Keratinocyte (primary cell): Measurements from ENCODE around the gene CCDC3. TPM values are rescaled to one million over a fixed set of nuclear protein-coding genes. Genes with fewer than 3 reads are reported as not detected.

Source experiments
- DNase-seq: peaks from one replicate; pipeline ENCODE4 v3.0.0-alpha.2; 2011; ENCODE audit warnings: low read depth, missing footprints, low spot score
- FAIRE-seq: peaks from 2 replicates; lab custom pipeline; 2011; peaks lifted over from hg19 to GRCh38; lab: Jason Lieb, UNC
- H2AFZ ChIP-seq: 2 replicates; pipeline ENCODE4 v1.6.0; 2012; ENCODE audit warnings: low read length, control low read depth, inconsistent platforms; ENCODE audit not compliant: control insufficient read depth
- H3K27ac ChIP-seq: 2 replicates; pipeline ENCODE4 v1.5.1; 2011; ENCODE audit warnings: low read length; ENCODE audit not compliant: control insufficient read depth, insufficient read depth
- H3K27me3 ChIP-seq: 3 replicates; pipeline ENCODE4 v1.6.0; 2011; ENCODE audit warnings: low read length; ENCODE audit not compliant: control insufficient read depth, insufficient read depth; ENCODE audit errors: extremely low read depth
- H3K36me3 ChIP-seq, 2 experiments: 2 replicates in 1 of 2; 3 replicates in 1 of 2; pipeline ENCODE4 v1.5.1; 2011; ENCODE audit warnings: low read length in 2 of 2, mild to moderate bottlenecking in 1 of 2; ENCODE audit not compliant: control insufficient read depth in 2 of 2, insufficient read depth in 2 of 2; ENCODE audit errors: extremely low read depth in 1 of 2
- H3K4me1 ChIP-seq: 3 replicates; pipeline ENCODE4 v1.5.1; 2011; ENCODE audit warnings: low read length; ENCODE audit not compliant: control insufficient read depth, insufficient read depth; ENCODE audit errors: extremely low read depth
- H3K4me2 ChIP-seq: 3 replicates; pipeline ENCODE4 v1.6.0; 2011; ENCODE audit warnings: low read depth, low read length; ENCODE audit not compliant: control insufficient read depth, insufficient read depth; ENCODE audit errors: extremely low read depth
- H3K4me3 ChIP-seq, 3 experiments: fragments of 200-600 bp in 1 of 3; sonication (generic) in 1 of 3; 2 replicates in 2 of 3; 3 replicates in 1 of 3; pipeline ENCODE4 v1.5.1; 2011 to 2016; ENCODE audit warnings: low read length in 3 of 3, mild to moderate bottlenecking in 3 of 3, control low read depth in 2 of 3, inconsistent platforms in 1 of 3, low read depth in 1 of 3, mixed read lengths in 1 of 3, mixed run types in 1 of 3, moderate library complexity in 1 of 3; ENCODE audit not compliant: control insufficient read depth in 2 of 3, insufficient read depth in 2 of 3; ENCODE audit errors: extremely low read depth in 1 of 3
- H3K79me2 ChIP-seq: 2 replicates; pipeline ENCODE4 v1.6.0; 2012; ENCODE audit warnings: low read length; ENCODE audit not compliant: control insufficient read depth, insufficient read depth
- H3K9ac ChIP-seq: 3 replicates; pipeline ENCODE4 v1.6.0; 2011; ENCODE audit warnings: low read length; ENCODE audit not compliant: control insufficient read depth, insufficient read depth; ENCODE audit errors: extremely low read depth
- H3K9me1 ChIP-seq: 3 replicates; pipeline ENCODE4 v1.6.0; 2011; ENCODE audit warnings: low read length; ENCODE audit not compliant: control insufficient read depth, insufficient read depth; ENCODE audit errors: extremely low read depth
- H3K9me3 ChIP-seq: 2 replicates; pipeline ENCODE4 v1.5.1; 2012; ENCODE audit warnings: low read depth, low read length; ENCODE audit not compliant: control insufficient read depth
- H4K20me1 ChIP-seq: 3 replicates; pipeline ENCODE4 v1.6.0; 2011; ENCODE audit warnings: low read length; ENCODE audit not compliant: control insufficient read depth, insufficient read depth; ENCODE audit errors: extremely low read depth
- EZH2 ChIP-seq: IDR thresholded peaks from one replicate; pipeline ENCODE4 v1.6.1; 2012; ENCODE audit warnings: inconsistent platforms, mild to moderate bottlenecking, low read length, moderate library complexity
- dilution Hi-C: fragments of 300-500 bp; cut with MboI; formaldehyde crosslinking; loops from one replicate; pipeline ENCODE4 v1.7.0; 2020; ENCODE audit warnings: low sequenced_read_pairs; ENCODE audit not compliant: extremely low pct_ligation_motif_present
- polyA plus RNA-seq, 5 experiments: library from polyadenylated mRNA; depleted of rRNA in 3 of 5; stranded (reverse) in 3 of 5; stranded (forward) in 1 of 5; unstranded in 1 of 5; fragments of >200 nt; gene quantifications; 1 replicate in 1 of 5; 2 replicates in 3 of 5; 3 replicates in 1 of 5; pipeline versions ENCODE4 v1.2.1 to v1.2.3, GENCODE V29; 2011 to 2012; ENCODE audit warnings: missing spikeins in 2 of 5, low read depth in 1 of 5, low replicate concordance in 1 of 5
- TF ChIP-seq, protein P1 (sequence below), 3 experiments: IDR thresholded peaks in 1 of 3; conservative IDR thresholded peaks in 1 of 3; optimal IDR thresholded peaks in 1 of 3; 2 replicates in 2 of 3; 3 replicates in 1 of 3; pipeline versions ENCODE3 to v1.5.1; 2011; ENCODE audit warnings: low read length in 3 of 3, mild to moderate bottlenecking in 3 of 3, moderate library complexity in 2 of 3, control low read depth in 1 of 3, inconsistent platforms in 1 of 3; ENCODE audit not compliant: insufficient read depth in 2 of 3; ENCODE audit errors: extremely low read depth in 1 of 3

The CCDC3 gene
- polyA plus RNA-seq, 1 donor (not counting 4 experiments of a cell fraction or from before 2014, with no cell fraction given), result 0.39 TPM

DNA sequence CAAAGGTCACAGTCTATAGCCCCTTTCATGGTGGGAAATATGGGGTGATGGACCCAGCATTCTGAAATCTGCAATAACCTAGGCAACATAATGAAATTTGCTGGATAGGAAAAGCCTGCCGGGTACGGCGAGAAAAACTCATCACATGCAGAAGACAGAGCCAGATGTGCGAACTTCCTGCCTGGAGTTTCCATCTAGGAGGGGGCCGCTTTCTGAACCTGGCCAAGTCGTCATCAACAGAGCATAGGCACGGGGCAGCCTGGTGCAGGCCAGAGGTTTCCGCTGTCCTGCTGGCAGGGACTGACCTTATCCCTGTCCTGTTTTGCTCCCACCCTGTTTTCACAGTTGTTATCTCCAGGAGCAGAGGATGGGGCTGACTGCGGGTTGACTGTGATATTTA is 27.4 kb downstream of the CCDC3 start:
- no peak for DNase-seq
- H3K9ac ChIP-seq, result no peak overlapping the region
- no peaks in the 10 kb centered on the region for H4K20me1 ChIP-seq
- no peaks in the 10 kb centered on the region for H3K9me1 ChIP-seq
- dilution Hi-C loops, result no loop called here
- no peak for FAIRE-seq
- H3K79me2 ChIP-seq, result no peaks in the 10 kb centered on the region
- no peaks in the 10 kb centered on the region for H3K27me3 ChIP-seq
- H3K4me3 ChIP-seq, result no peak overlapping the region
- TF ChIP-seq, protein P1, sequence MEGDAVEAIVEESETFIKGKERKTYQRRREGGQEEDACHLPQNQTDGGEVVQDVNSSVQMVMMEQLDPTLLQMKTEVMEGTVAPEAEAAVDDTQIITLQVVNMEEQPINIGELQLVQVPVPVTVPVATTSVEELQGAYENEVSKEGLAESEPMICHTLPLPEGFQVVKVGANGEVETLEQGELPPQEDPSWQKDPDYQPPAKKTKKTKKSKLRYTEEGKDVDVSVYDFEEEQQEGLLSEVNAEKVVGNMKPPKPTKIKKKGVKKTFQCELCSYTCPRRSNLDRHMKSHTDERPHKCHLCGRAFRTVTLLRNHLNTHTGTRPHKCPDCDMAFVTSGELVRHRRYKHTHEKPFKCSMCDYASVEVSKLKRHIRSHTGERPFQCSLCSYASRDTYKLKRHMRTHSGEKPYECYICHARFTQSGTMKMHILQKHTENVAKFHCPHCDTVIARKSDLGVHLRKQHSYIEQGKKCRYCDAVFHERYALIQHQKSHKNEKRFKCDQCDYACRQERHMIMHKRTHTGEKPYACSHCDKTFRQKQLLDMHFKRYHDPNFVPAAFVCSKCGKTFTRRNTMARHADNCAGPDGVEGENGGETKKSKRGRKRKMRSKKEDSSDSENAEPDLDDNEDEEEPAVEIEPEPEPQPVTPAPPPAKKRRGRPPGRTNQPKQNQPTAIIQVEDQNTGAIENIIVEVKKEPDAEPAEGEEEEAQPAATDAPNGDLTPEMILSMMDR (optimal IDR thresholded peaks at IDR 0.05 in 1 of 3, IDR thresholded peaks at IDR 0.05 in 1 of 3, conservative IDR thresholded peaks at IDR 0.05 in 1 of 3; ENCODE audit: extremely low read depth in 1 of 3, insufficient read depth in 2 of 3, low read length in 3 of 3), result no peak
- no peak for TF ChIP-seq EZH2
- no peak overlapping the region for H3K4me2 ChIP-seq
- no peaks in the 10 kb centered on the region for H3K9me3 ChIP-seq
- no peaks in the 10 kb centered on the region for H3K36me3 ChIP-seq
- no peak overlapping the region for H3K27ac ChIP-seq
- no peaks in the 10 kb centered on the region for H3K4me1 ChIP-seq
- no peak overlapping the region for H2AFZ ChIP-seq

DNA sequence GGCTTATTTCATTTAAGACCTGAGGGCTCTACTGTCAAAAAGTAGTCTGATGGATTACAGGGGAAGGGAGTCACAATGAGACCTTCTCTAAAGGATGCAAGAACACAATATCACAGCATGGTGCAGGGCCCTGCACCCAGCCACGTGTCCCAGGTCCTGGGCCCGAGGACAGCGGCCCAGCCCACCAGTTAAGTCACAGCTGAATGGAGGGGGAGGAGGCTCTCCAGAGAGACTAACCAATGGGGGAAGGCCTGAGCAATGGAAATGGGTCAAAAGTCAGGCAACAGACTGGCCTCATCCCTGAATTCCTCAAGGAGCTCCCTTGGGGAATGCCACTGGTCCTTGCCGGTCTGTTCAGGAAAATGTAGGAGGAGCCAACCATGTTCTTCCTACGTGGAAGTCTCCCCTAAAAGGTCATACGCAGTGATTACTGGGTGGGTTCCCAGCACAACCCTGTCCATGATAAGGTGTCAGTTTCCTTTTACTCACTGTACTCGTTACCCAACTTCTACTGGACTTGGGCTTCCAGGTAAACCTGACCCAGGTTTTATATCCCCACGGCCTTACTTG is 28.3 kb downstream of the CCDC3 start:
- no peak overlapping the region for H3K4me3 ChIP-seq
- no peaks in the 10 kb centered on the region for H3K9me3 ChIP-seq
- H3K9me1 ChIP-seq, result no peaks in the 10 kb centered on the region
- TF ChIP-seq, protein P1 (optimal IDR thresholded peaks at IDR 0.05 in 1 of 3, IDR thresholded peaks at IDR 0.05 in 1 of 3, conservative IDR thresholded peaks at IDR 0.05 in 1 of 3; ENCODE audit: extremely low read depth in 1 of 3, insufficient read depth in 2 of 3, low read length in 3 of 3), result no peak
- no peaks in the 10 kb centered on the region for H3K79me2 ChIP-seq
- H4K20me1 ChIP-seq, result no peaks in the 10 kb centered on the region
- no peak overlapping the region for H3K4me2 ChIP-seq
- H3K36me3 ChIP-seq, result no peaks in the 10 kb centered on the region
- H3K27me3 ChIP-seq, result no peaks in the 10 kb centered on the region
- no peak overlapping the region for H3K27ac ChIP-seq
- no peak overlapping the region for H3K9ac ChIP-seq
- FAIRE-seq (no peak), DNase-seq (no peak)
- no peaks in the 10 kb centered on the region for H3K4me1 ChIP-seq
- dilution Hi-C loops, result no loop called here
- no peak overlapping the region for H2AFZ ChIP-seq
